ENCODE data around the gene UIMC1.

DNA sequence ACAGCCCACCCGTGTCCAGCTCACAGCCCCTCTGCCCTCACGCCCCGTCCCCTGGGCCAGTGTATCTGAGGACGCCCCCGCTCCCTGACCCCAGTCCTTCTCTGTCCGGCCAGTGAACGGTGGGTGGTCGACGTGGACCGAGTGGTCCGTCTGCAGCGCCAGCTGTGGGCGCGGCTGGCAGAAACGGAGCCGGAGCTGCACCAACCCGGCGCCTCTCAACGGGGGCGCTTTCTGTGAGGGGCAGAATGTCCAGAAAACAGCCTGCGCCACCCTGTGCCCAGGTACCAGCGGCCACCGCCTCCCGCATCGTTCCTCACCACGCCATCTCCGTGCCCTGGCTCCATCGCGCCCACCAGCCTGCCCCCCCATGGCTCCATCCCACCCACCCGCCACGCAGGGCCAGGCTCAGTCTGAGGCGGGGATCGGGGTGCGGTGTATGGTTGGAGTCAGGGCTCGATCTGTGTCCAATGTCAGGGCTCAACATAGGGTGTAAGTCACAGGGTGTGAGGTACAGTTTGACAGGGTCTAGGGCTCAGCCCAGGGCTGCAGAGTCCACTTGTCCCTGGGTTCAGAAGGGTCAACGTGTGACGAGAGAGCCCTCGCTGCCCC lies 137.0 kb downstream of the UIMC1 start:
- TF ChIP-seq, protein P1, sequence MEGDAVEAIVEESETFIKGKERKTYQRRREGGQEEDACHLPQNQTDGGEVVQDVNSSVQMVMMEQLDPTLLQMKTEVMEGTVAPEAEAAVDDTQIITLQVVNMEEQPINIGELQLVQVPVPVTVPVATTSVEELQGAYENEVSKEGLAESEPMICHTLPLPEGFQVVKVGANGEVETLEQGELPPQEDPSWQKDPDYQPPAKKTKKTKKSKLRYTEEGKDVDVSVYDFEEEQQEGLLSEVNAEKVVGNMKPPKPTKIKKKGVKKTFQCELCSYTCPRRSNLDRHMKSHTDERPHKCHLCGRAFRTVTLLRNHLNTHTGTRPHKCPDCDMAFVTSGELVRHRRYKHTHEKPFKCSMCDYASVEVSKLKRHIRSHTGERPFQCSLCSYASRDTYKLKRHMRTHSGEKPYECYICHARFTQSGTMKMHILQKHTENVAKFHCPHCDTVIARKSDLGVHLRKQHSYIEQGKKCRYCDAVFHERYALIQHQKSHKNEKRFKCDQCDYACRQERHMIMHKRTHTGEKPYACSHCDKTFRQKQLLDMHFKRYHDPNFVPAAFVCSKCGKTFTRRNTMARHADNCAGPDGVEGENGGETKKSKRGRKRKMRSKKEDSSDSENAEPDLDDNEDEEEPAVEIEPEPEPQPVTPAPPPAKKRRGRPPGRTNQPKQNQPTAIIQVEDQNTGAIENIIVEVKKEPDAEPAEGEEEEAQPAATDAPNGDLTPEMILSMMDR (conservative IDR thresholded peaks at IDR 0.05; ENCODE audit: low read length), result no peak
- no peak for TF ChIP-seq EZH2phosphoT487 (IDR thresholded peaks at IDR 0.05; ENCODE audit: borderline replicate concordance)
